IgD-negative memory B cell (primary cell): Measurements from ENCODE around the gene CENPB. TPM values are rescaled to one million over a fixed set of nuclear protein-coding genes. Genes with fewer than 3 reads are reported as not detected.

Experiments
- H3K27ac Mint-ChIP-seq, 3 donors: one replicate each; pipeline ENCODE4 v1.8.0; 2020 to 2022; ENCODE audit warnings: mild to moderate bottlenecking in 3 of 3, mixed read lengths in 3 of 3, moderate library complexity in 1 of 3
- H3K27me3 Mint-ChIP-seq: one replicate; pipeline ENCODE4 v1.8.0; 2021; ENCODE audit warnings: mixed read lengths
- H3K36me3 Mint-ChIP-seq: one replicate; pipeline ENCODE4 v1.8.0; 2020; ENCODE audit warnings: mild to moderate bottlenecking, mixed read lengths
- H3K4me1 Mint-ChIP-seq, 3 donors: one replicate each; pipeline ENCODE4 v1.8.0; 2020 to 2022; ENCODE audit warnings: mixed read lengths in 3 of 3, mild to moderate bottlenecking in 1 of 3
- H3K4me3 Mint-ChIP-seq, 4 donors: one replicate each; pipeline ENCODE4 v1.8.0; 2020 to 2022; ENCODE audit warnings: mild to moderate bottlenecking in 4 of 4, mixed read lengths in 4 of 4, moderate library complexity in 3 of 4
- H3K9me3 Mint-ChIP-seq, 3 donors: one replicate each; pipeline ENCODE4 v1.8.0; 2020 to 2021; ENCODE audit warnings: mixed read lengths in 3 of 3, mild to moderate bottlenecking in 1 of 3
- polyA plus RNA-seq: library from polyadenylated mRNA; unstranded; fragments of 300-500 nt; fragmentation: Illumina TruSeq; gene quantifications from one replicate; pipeline ENCODE4 v1.2.3, GENCODE V29; 2021

The CENPB gene
- polyA plus RNA-seq, 1 donor from 2014 or later = 1.1 TPM

DNA sequence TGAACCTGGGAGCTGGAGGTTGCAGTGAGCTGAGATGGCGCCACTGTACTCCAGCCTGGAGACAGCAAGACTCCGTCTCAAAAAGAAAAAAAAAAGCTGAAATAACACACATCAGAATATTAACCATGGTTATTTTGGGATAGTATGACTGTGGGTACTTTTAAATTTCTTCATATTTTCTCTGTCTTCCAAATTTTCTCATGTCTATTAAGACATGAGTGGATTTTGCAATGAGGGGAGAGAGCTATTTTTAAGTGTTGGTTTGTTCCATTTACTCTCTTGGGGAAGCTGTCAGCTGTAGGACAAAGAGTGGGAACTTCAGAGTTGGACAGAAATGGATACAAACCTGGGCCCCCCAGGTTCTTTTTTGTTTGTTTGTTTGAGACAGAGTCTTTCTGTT, 29.3 kb downstream of the CENPB start:
- Mint-ChIP-seq H3K4me1 (peaks cover 4 to 10% (median 5%) of the 10 kb centered on the region in 3 donors), H3K36me3 (no peaks in the 10 kb centered on the region), H3K27me3 (no peaks in the 10 kb centered on the region), H3K9me3 (no peaks in the 10 kb centered on the region), H3K27ac (no peak overlapping the region), H3K4me3 (peak overlapping the region in 1 of 4 donors; percentile 26)

DNA sequence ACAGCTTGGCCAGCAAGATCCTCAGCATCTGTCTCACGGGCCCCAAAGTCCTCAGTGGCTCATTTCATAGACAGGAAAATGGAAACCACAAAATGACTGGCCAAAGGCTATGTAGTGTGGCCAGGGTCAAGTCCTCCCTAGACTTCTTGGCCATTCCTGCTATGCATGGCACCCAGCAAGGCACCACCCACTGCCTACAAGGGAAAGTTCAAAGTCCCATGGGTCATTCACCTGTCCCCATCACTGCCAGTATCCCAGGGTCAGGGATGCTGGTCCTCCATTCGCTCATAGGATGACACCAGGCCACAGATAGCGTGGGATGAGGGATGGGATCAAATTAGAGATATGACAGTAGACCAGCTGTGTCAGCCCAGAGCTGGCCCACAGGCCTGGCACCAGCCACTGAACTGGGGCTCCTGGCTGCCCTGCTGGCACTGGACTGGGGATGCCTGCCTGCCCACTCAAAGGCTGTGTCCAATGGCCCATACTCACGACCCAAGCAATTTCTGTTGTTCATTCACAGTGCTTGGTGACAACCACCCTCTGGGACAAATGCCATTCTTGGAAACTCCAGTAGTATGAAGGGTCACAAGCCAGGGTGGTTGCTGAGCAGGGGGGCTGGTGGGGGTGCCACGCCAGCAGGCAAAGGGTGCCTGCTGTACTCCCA, 30.6 kb downstream of the CENPB start:
- no peak overlapping the region for H3K4me3 Mint-ChIP-seq
- H3K27ac Mint-ChIP-seq = no peak overlapping the region
- H3K27me3 Mint-ChIP-seq = no peaks in the 10 kb centered on the region
- H3K36me3 Mint-ChIP-seq = no peaks in the 10 kb centered on the region
- H3K4me1 Mint-ChIP-seq = peaks cover 3 to 10% (median 5%) of the 10 kb centered on the region in 3 donors
- no peaks in the 10 kb centered on the region for H3K9me3 Mint-ChIP-seq

DNA sequence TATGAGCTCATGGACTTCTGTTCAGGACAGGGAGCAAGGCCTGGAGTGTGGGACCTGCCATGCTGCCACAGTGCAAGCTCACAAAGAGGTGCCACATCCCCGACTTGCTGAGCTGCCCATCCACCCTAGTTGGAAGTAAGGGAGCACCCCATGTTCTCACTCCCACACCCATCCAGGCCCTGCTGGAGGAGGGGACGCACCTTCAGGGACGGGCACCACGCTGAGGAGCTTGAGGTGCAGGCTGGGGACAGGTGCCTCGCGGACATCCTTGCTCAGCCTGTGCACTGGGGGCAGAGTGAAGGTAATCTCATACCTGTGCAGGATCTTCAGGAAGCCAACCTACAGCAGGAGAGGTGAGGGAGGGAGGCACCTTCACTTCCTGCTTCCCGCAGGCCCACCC, 31.3 kb downstream of the CENPB start:
- Mint-ChIP-seq H3K36me3 (no peaks in the 10 kb centered on the region), H3K4me3 (no peak overlapping the region), H3K9me3 (no peaks in the 10 kb centered on the region), H3K27ac (no peak overlapping the region), H3K27me3 (no peaks in the 10 kb centered on the region), H3K4me1 (peaks cover 0 to 10% (median 5%) of the 10 kb centered on the region in 3 donors)

DNA sequence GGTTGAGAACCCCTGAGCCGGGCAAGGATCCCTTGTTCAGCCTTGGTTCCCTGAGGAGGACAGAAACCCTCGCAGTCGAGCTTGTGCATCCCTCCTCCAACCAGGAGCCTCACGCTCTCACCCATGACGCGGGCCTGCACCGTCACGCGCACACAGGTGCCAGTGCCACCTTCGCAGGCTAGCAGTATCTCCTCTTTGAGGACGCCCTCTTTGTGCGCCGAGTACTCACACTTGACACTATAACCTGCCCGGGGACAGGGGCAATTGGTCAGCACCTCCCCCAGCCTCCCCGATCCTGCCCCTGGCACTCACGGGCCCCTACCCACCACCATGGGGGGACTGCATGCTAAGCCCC, 32.3 kb downstream of the CENPB start:
- no peaks in the 10 kb centered on the region for H3K9me3 Mint-ChIP-seq
- no peaks in the 10 kb centered on the region for H3K36me3 Mint-ChIP-seq
- H3K27ac Mint-ChIP-seq = no peak overlapping the region
- no peak overlapping the region for H3K4me3 Mint-ChIP-seq
- no peaks in the 10 kb centered on the region for H3K27me3 Mint-ChIP-seq
- peaks cover 0 to 10% (median 5%) of the 10 kb centered on the region in 3 donors for H3K4me1 Mint-ChIP-seq

DNA sequence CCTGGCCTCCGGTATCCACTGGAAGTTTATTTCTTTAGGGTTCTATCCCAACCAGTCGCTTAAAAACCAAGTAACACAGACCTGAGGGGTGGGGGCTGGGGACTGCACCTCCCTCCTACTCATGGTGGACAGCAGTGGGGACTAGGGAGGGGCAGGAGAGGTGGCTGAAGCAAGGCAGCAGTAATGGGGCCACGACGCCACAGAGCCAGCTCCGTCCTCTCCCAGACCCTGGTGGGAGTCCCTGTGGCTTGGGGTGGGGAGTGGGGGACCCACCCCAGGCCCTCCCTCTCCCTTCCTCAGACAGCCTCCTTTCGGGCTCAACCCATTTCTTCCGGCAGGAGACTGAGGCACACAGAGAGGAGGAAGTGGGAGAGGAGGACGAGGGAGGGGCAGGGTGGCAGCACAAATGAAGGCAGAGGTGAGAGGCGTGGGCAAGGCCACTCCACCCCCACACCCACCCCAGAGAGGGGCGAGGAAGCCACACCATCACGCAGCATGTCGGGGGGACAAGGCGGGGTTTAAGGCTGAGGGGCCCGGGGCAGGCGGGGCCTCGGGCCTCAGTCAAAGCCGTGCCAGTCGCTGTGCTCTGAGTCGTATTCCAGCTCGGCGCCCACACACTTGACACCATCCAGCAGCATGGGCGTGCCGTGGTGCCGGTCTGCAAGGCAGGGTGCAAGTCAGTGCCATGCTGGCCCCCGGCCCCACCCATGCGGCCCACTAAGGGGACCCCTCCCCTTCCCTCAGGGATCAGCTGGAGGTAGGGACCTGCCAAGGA, 32.9 kb downstream of the CENPB start:
- Mint-ChIP-seq H3K9me3 (no peaks in the 10 kb centered on the region), H3K4me3 (no peak overlapping the region), H3K27me3 (peaks cover under 1% of the 10 kb centered on the region), H3K4me1 (peaks cover 0 to 10% (median 5%) of the 10 kb centered on the region in 3 donors), H3K36me3 (no peaks in the 10 kb centered on the region), H3K27ac (no peak overlapping the region)

DNA sequence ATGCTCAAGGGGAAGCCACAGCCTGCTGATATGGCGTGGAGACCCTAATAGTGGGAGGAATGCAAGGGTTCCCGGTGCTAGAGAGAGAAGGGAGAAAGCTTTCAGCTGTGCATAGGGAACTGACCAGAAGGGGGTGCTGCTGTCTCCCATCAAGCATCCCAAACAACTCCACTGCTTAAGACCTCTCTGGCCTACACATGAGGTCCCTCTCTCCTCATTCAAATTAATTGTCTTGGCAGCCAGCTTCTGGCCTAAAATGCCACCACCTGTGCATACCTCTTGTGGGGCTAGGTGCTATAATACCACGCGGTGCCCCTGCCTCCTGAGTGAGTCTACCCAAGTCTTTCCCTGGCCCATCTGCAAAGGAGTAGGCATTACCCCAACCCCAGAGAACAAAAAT, 33.4 kb downstream of the CENPB start:
- H3K27ac Mint-ChIP-seq = peak overlapping the region in 1 of 3 donors; percentile 35
- no peaks in the 10 kb centered on the region for H3K9me3 Mint-ChIP-seq
- peak overlapping the region in 1 of 4 donors; percentile 60 for H3K4me3 Mint-ChIP-seq
- no peaks in the 10 kb centered on the region for H3K36me3 Mint-ChIP-seq
- H3K27me3 Mint-ChIP-seq = peaks cover 2% of the 10 kb centered on the region
- peaks cover 0 to 10% (median 5%) of the 10 kb centered on the region in 3 donors for H3K4me1 Mint-ChIP-seq

DNA sequence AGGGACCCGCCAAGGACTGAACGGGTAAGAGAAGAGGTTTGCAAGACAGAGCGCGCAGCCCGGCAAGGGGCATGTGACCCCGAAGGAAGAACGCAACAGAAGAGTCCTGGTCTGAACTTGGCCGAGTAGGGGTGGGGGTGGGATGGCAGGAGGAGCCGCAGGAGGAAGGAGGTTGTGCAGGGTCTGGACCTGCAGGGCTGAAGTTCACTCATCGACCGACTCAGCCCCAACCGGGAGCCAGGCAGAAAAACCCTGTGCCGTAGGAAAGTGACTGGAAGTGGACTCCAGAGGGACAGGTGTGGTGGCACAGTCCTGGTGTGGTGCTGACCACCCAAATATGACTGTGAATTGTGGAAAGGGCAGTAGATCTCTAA, 34.2 kb downstream of the CENPB start:
- H3K4me3 Mint-ChIP-seq = peak overlapping the region in 3 of 4 donors; percentile 49 to 85 (median 60)
- H3K27ac Mint-ChIP-seq = peak overlapping the region in 2 of 3 donors; percentile 34 to 68
- peaks cover 0 to 10% (median 5%) of the 10 kb centered on the region in 3 donors for H3K4me1 Mint-ChIP-seq
- no peaks in the 10 kb centered on the region for H3K9me3 Mint-ChIP-seq
- H3K36me3 Mint-ChIP-seq = no peaks in the 10 kb centered on the region
- peaks cover 2% of the 10 kb centered on the region for H3K27me3 Mint-ChIP-seq

DNA sequence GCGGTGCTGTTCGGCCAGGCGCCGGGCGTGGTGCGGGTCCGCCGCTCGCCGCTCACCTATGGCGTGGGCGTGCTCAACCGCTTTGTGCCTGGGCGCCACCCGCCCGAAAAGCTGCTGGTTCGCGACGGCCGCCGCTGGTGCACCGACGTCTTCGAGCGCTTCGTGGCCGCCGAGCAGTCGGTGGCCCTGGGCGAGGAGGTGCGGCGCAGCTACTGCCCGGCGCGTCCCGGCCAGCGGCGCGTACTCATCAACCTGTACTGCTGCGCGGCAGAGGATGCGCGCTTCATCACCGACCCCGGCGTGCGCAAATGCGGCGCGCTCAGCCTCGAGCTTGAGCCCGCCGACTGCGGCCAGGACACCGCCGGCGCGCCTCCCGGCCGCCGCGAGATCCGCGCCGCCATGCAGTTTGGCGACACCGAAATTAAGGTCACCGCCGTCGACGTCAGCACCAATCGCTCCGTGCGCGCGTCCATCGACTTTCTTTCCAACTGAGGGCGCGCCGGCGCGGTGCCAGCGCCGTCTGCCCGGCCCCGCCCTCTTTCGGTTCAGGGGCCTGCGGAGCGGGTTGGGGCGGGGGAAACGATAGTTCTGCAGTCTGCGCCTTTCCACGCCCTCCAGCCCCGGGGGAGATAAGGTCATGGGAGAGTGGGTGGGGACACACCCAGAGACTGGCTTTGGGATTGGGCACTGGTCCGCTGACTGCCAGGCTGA, 34.7 kb downstream of the CENPB start:
- Mint-ChIP-seq H3K4me1 (peaks cover 0 to 10% (median 5%) of the 10 kb centered on the region in 3 donors), H3K27ac (peak overlapping the region in 1 of 3 donors; percentile 34), H3K9me3 (no peaks in the 10 kb centered on the region), H3K36me3 (no peaks in the 10 kb centered on the region), H3K27me3 (peaks cover 2% of the 10 kb centered on the region), H3K4me3 (peak overlapping the region; percentile 18 to 85 (median 48))

DNA sequence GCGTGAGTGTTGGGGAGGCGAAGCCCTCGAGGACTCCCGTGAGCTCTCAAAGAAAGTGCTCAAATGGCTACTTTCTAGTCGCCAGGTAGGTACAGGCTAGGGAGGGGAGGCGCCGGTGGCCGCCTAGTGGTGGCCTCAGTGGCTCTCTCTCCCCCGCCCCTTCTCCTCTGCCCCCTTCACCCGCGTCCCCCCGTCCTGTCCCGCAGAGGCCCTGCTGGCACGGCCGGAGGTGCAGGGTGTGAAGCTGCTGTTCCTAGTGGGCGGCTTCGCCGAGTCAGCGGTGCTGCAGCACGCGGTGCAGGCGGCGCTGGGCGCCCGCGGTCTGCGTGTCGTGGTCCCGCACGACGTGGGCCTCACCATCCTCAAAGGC, 35.2 kb downstream of the CENPB start:
- peak overlapping the region in 2 of 4 donors; percentile 12 to 67 for H3K4me3 Mint-ChIP-seq

DNA sequence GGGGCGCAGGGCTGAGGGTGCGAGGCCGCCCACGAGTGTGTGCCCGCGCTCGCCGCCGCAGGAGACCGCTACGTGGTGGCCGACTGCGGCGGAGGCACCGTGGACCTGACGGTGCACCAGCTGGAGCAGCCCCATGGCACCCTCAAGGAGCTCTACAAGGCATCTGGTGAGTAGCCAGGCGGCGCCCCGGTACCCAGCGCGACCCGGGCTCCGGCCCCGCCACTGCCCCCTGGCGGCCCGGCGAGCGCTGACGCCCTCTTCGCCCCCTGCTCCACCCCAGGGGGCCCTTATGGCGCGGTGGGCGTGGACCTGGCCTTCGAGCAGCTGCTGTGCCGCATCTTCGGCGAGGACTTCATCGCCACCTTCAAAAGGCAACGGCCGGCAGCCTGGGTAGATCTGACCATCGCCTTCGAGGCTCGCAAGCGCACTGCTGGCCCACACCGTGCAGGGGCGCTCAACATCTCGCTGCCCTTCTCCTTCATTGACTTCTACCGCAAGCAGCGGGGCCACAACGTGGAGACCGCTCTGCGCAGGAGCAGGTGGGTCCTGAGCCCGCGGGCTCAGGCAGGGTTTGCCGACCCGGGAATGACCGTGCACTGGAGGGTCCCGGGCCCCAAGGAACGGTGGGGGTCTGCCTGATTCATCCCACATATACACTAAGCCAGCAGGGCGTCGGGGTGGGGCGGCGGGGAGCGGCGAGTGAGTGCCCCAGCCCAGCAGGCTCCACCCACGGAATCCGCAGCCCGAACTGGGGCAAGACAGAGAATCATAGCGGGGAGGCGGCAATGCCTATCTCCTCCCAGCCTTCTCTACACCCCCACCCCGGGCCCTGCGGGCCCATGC, 36.6 kb downstream of the CENPB start:
- Mint-ChIP-seq H3K4me3 (no peak overlapping the region), H3K27me3 (peaks cover 8% of the 10 kb centered on the region), H3K4me1 (peaks cover 0 to 10% (median 5%) of the 10 kb centered on the region in 3 donors), H3K36me3 (no peaks in the 10 kb centered on the region), H3K9me3 (no peaks in the 10 kb centered on the region), H3K27ac (no peak overlapping the region)

More for the DNA sequence above, 35.2 kb downstream of the CENPB start:
- Mint-ChIP-seq H3K4me1 (peaks cover 0 to 10% (median 5%) of the 10 kb centered on the region in 3 donors), H3K9me3 (no peaks in the 10 kb centered on the region), H3K27ac (no peak overlapping the region), H3K27me3 (peaks cover 4% of the 10 kb centered on the region), H3K36me3 (no peaks in the 10 kb centered on the region)

DNA sequence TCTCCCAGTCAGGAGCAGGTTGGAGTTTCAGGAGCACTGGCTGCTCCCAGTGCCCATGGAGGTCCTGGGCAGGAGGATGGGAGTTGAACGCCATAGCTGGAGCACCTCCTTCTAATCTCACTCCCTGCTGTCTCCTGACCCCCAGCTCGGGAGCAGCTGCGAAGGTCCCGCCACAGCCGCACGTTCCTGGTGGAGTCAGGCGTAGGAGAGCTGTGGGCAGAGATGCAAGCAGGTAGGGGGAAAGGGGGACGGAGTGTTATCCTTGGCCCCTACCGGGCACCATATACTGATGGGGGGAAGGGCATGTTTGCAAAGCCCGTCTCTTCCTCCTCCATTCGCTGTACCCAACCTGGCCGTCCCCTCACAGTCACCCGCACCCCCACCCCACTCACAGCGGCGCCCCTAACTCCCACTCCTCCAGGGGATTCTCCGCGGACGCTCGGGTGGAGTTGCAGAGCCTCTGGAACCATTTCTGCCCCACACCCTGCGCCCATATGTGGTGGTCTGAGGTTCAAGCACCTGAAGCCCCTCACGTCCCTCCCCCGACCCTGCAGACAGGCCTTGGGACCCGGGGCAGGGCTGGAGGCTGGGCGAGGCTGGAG, 37.4 kb downstream of the CENPB start:
- Mint-ChIP-seq H3K27ac (no peak overlapping the region), H3K9me3 (peaks cover 0 to 1% (median 0%) of the 10 kb centered on the region in 3 donors)

DNA sequence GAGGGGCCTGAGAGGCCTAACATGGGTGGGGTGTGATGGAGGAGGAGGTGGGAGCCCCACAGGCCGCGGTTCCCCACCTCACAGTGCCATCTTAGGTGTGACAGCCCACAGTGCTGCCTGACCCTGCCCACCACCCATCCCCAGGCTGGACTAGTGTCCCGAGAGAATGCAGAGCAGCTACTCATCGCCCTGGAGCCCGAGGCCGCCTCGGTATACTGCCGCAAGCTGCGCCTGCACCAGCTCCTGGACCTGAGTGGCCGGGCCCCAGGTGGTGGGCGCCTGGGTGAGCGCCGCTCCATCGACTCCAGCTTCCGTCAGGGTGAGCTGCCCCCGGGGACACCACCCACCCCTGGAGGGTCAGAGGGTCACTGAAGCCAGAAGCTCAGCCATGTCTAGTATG, 38.5 kb downstream of the CENPB start:
- Mint-ChIP-seq H3K27me3 (peaks cover 16% of the 10 kb centered on the region), H3K36me3 (no peaks in the 10 kb centered on the region), H3K9me3 (peaks cover 0 to 2% (median 0%) of the 10 kb centered on the region in 3 donors), H3K27ac (no peak overlapping the region), H3K4me3 (no peak overlapping the region), H3K4me1 (peaks cover 0 to 11% (median 3%) of the 10 kb centered on the region in 3 donors)

More for the DNA sequence above, 37.4 kb downstream of the CENPB start:
- H3K27me3 Mint-ChIP-seq = peaks cover 15% of the 10 kb centered on the region
- peaks cover 0 to 13% (median 5%) of the 10 kb centered on the region in 3 donors for H3K4me1 Mint-ChIP-seq
- H3K36me3 Mint-ChIP-seq = no peaks in the 10 kb centered on the region
- no peak overlapping the region for H3K4me3 Mint-ChIP-seq

DNA sequence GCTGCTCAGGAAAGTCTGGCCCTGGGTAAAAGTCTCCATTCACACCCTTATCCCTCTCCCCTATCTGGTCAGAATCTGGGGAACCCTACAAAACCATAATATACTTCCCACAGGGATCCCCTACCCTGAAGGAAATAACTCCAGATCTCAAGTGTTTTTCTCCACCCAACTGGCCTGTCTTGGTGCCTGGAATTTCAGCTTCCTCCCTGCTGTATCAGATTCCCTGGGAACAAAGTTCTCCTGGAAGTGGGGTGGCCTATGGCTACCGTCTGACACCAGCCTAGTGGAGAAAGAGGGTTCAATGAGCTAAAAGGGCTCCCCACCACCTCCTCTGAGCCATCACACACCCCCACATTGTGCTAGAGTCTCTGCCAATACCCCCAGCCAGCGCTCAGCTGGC, 39.1 kb downstream of the CENPB start:
- peaks cover 0 to 2% (median 0%) of the 10 kb centered on the region in 3 donors for H3K9me3 Mint-ChIP-seq
- H3K27me3 Mint-ChIP-seq = peaks cover 16% of the 10 kb centered on the region
- H3K4me3 Mint-ChIP-seq = peak overlapping the region in 2 of 4 donors; percentile 5 to 11
- no peaks in the 10 kb centered on the region for H3K36me3 Mint-ChIP-seq
- peaks cover 0 to 8% (median 0%) of the 10 kb centered on the region in 3 donors for H3K4me1 Mint-ChIP-seq
- no peak overlapping the region for H3K27ac Mint-ChIP-seq

DNA sequence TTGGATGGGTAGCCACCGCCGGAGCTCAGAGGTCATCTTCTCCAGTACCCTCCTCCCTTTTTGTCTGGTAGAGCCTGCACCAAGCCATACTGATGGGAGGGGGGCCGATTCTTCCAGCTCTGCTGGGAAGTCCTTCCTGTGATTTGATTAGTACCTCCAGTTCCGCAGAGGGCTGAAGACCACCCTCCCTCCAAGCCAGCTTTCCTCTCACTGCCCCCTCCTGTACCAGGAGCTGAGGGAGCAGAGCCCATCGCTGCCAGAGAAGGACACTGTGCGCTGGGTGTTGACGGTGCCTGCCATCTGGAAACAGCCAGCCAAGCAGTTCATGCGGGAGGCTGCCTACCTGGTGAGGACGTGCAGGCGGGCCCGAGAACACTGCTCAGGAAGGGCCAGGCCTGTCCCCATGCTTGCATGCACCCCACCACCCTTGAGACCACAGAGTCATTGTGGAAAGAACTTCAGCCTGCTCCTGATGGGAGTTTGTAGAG, 40.8 kb downstream of the CENPB start:
- H3K36me3 Mint-ChIP-seq = no peaks in the 10 kb centered on the region
- peaks cover 0 to 3% (median 0%) of the 10 kb centered on the region in 3 donors for H3K4me1 Mint-ChIP-seq
- H3K27ac Mint-ChIP-seq = no peak overlapping the region
- peaks cover 0 to 2% (median 0%) of the 10 kb centered on the region in 3 donors for H3K9me3 Mint-ChIP-seq
- H3K27me3 Mint-ChIP-seq = peaks cover 17% of the 10 kb centered on the region
- H3K4me3 Mint-ChIP-seq = peak overlapping the region in 1 of 4 donors; percentile 12
